GM18517 (cell line): ENCODE measurements around the gene DESI2.
"Not testable (repeated sequence)": the region's sequence is repeated elsewhere in the genome, so short reads cannot be mapped to it uniquely, and the experiment has no call there.

Experiments
- ATAC-seq: cut with Tn5 transposase; IDR thresholded peaks from one replicate; pipeline ENCODE4 v1.9.1; 2021; ENCODE audit warnings: mild to moderate bottlenecking, moderate library complexity; ENCODE audit not compliant: unreplicated experiment

Gene DESI2

DNA sequence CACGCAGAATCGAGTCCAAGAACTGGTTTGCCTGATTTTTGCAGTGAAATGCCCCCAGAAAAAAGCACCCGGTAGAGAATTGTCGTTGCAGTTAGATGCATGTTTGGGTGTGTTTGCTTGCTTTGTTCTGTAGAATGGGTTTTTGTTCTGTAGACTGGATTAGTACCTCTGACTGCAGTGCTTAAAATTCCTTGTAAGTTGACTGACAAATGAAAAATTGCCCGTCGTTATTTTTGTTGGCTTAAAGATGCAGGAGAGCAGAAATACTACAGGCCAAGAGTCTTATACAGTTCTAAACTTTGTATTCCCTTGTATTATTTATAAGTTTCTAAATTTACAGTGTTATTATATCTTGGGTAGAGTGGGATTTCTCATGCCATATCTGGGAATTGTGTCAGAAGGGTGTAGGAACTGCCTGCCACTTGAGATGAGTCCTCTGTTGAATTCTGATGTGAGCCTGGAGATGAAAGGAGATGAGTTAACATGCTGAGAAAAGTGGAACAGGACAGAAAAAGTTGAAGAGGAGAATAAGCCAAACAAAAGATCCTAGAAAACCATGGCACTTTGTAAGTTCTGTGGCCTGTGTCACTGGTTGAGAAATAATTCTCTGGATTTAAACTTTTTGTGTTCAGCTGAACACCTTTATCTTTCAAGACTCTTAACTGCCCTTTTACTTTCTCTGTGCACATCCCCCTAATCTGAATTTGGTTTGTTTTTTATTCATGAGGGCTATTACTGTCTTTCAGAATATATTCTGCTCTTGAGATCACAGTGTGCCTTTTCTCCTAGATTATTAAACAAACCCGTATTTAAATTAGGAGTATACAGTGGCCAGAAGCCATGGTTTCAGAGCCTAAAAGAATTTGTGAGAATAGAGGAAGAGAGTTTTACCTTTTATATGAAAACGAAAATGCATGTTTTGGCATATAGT, 1.4 kb downstream of the DESI2 start:
- no peak for ATAC-seq

DNA sequence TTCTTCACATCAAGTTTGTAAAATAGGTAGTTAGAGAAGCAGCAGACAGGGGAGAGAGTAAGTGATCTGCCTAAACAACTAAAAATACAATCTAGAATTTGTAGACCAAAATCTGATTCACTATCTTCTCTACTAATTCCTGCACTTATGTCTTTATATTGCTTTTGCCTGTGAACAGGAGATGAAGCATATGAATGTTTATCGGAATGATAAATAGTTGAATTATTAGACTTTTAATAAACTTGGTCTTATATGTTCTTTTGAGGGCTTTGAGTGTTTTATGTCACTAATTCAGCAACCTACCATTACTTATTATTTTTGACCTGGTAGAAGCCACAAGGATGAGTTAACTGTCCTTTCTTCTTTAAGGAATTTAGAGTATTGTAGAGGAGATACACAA, 2.3 kb downstream of the DESI2 start:
- no peak for ATAC-seq

DNA sequence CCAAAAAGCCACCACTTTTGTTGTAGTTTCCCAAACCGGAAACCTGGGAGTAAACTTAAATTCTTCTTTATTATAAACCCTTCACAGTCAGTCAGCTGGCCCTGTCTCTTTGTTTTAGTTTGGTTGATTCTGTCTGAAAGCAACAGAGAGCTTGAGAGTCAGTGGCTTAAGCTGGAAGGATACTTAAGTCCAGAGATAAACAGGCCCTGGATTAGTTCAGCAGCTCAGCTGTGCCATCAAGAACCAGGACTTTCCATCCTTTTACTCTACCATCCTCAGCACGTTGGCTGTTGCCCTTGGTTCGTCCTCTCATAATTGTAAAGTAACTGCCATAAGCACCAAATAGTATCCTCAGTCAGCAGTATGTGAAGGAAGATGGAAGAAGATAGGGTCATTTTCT, 4.5 kb downstream of the DESI2 start:
- no peak for ATAC-seq

DNA sequence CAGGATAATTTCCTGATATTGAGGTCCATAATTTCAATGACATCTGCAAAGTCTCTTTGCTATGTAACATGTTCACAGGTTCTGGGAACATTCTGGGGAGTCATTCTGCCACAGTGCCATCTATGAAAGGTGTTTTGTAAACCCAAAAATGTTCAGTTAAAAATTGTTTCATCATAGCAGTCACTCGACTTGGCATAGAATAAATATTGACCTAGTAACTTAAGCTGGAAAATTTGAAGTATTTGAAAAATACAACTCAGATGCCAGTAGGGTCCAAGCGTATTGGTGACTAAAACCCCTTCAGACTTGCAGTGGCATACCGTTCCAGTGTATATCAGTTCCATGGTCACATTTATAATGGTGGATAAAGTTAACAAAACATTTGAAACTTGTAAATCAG, 6.8 kb downstream of the DESI2 start:
- ATAC-seq, result no peak

- no peak for ATAC-seq
Measured at GRCh38 chr1:244660595-244660994, 7.7 kb downstream of the DESI2 start.

GRCh38 chr1:244661569-244662312, 8.8 kb downstream of the DESI2 start:
- ATAC-seq, result not testable (repeated sequence)

DNA sequence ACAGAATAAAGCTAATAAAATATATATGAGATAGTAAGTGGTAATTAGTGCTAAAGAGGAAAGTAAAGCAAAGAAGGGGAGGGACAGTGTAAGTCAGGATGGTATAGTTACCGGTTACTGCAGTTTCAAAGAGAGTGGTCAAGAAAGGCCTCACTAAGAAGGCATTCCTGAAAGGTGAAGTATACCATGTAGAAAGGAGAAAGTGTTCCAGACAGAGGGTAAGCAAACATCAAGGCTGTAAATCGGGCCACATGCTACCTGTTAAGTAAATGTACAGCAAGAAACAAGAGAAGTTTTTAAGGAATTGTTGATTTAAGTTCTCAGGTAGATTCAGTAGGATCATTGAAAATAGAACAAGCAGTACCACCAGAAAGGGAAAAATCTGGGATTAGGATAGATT, 9.7 kb downstream of the DESI2 start:
- ATAC-seq, result no peak

DNA sequence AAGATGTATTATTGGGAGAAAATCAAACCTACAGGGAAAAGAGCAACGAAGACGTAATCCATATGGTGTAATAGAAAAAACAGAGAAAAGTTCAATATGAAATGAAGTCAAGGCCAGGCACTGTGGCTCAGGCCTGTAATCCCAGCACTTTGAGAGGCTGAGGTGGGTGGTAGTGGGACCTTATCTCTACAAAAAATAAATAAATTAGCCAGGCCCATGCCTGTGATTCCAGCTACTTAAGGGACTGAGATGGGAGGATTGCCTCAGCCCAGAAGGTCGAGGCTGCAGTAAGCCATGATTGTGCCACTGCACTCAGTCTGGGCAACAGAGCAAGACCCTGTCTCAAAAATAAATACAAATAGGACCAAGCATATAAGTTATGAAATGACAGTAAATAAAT, 11.4 kb downstream of the DESI2 start:
- ATAC-seq, result no peak

GRCh38 chr1:244665771-244666217, 12.9 kb downstream of the DESI2 start:
- peak; percentile 88 for ATAC-seq

GRCh38 chr1:244666672-244667418, 13.9 kb downstream of the DESI2 start:
- ATAC-seq, result not testable (repeated sequence)

DNA sequence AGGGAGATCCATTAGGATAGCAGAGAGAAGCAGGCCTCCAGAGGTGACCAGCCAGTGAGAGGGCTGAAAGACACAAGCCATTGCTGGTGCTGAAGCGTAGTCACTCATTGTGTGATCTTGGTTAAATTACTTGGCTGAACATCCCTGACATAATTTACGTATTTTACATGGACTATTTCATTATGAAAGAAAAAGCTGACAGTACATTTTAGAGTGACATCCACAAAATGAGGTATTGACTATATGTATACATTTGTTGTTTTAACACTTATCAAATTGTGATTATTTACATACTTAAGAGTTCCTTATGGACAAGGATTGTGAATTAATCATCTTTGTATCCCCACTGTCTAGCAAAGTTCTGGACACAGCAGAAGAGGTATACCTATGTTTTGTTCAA, 14.9 kb downstream of the DESI2 start:
- no peak for ATAC-seq

- no peak for ATAC-seq
Measured at GRCh38 chr1:244672946-244673682, 20.2 kb downstream of the DESI2 start.

GRCh38 chr1:244674446-244674845, 21.5 kb downstream of the DESI2 start:
- no peak for ATAC-seq

- ATAC-seq, result no peak
Measured at GRCh38 chr1:244675167-244675566, 22.2 kb downstream of the DESI2 start.

DNA sequence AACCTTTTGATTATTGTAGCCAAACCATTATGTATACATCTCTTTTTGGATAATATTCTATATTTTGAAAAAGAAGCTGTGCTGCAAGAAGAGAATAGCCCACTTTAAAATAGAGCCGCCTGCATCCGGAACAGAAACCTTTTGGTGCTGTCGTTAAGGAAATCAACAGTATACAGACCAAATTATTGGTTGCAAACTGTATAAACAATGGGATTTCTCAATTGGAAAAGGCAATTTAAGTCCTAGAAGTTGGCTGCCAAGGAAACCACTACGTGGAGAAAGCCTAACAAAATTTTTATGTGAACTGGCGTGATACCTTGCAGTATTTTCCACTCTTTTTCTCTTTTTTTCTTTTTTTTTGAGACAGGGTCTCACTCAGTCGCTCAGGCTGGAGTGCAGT, 25.8 kb downstream of the DESI2 start:
- no peak for ATAC-seq

- ATAC-seq, result no peak
Measured at GRCh38 chr1:244680667-244681066, 27.7 kb downstream of the DESI2 start.

- not testable (repeated sequence) for ATAC-seq
Measured at GRCh38 chr1:244682087-244682486, 29.2 kb downstream of the DESI2 start.

DNA sequence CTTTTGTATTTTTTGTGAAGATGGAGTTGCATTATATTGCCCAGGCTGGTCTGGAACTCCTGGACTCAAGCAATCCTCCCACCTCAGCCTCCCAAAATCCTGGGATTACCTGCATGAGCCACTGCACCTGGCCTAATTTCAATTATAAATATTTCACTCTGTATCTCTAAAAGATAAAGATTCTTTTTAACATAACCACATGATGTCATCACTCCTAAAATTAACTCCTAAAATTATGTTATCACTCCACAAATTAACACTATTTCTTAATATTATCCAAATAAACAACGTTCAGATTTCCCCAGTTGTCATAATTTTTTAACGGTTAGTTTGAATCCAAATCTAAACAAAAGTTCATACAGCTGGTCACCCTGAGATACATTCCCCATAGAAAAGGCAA, 43.0 kb downstream of the DESI2 start:
- no peak for ATAC-seq

GRCh38 chr1:244699741-244700140, 46.8 kb downstream of the DESI2 start:
- no peak for ATAC-seq

DNA sequence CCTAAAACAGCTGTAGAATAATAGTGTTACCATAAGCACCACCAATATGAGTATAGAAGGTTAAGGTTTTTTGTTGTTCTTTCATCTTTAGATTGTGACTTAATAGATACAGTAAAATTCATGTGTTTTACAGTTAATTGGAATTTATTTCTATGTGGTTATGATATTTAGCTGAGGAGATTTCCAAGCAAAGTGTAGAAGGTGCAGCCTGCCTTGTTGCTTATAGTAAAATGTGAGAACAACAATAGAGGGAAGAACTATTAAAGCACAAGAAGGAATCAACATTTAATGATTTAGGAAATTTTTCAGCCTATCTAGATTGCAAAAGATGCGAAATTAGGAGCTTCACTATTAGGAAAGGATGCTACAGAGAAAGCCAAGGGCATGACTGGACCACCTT, 47.9 kb downstream of the DESI2 start:
- ATAC-seq, result no peak

- ATAC-seq, result no peak
Measured at GRCh38 chr1:244702620-244703019, 49.7 kb downstream of the DESI2 start.
